NCI-H748 (cell line): ENCODE data around the gene MAML3.

Experiments used
- DNase-seq: peaks from one replicate; lab custom pipeline; 2025; ENCODE audit not compliant: unreplicated experiment; lab: John Stamatoyannopoulos, UW

The MAML3 gene

DNA sequence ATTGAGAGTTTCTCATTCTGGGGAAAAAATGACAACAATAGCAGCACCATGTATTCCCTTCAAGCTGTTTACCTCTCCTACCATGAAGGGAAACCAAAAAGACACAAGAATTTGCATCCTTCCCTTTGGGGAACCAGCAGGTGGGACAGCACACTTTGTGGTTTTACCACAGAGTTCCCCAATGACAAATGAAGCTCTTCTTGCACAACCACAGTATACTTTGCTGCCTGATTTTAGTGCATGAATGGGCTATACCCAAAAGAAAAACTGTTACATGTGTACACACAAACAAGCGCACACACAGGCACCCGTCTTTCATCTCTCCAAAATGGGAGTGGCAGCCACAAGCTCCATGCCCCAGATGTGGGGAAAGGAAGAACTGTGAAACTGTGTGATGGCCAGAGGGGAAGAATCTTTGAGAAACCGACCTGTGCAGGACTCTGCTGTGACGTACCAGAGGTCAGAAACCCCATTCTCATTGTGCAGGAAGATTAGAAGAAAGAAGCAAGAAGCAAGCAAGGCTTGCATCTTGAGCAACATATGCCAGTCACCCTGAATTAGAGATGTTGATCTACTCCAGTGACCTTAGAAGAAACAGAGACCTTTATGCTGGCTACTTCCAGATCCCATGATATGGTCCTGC lies 2.7 kb upstream of the MAML3 start:
- DNase-seq: no peak

DNA sequence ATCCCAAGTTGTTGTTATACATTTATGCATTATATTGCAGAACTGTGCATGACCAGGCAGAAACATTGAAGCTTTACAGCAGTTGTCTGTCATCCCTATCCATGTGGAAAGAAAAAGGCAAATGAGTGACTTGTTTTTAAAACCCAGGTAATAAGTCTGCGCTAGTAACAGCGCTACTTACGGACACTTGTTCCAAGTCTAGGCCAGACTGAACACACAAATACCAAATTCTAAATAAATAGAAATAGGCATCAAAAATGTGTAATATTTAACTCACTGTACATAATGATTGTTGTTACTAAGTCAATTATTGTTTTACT lies 548 bp upstream of the MAML3 start:
- no peak for DNase-seq

DNA sequence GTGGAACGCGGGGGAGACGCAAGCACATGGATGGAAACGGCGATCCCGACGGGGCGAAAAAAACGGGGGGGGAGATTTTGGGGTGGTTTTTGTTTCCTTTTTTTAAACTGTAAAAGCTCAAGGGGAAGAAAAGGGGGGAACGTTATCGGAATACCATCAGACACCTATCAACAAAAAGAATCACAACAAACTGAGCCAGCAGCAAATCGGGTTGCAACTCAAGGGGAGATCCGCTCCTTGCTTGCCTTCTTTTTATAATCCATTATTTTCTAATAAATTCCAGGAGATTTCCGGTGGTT lies 616 bp downstream of the MAML3 start:
- DNase-seq: no peak

DNA sequence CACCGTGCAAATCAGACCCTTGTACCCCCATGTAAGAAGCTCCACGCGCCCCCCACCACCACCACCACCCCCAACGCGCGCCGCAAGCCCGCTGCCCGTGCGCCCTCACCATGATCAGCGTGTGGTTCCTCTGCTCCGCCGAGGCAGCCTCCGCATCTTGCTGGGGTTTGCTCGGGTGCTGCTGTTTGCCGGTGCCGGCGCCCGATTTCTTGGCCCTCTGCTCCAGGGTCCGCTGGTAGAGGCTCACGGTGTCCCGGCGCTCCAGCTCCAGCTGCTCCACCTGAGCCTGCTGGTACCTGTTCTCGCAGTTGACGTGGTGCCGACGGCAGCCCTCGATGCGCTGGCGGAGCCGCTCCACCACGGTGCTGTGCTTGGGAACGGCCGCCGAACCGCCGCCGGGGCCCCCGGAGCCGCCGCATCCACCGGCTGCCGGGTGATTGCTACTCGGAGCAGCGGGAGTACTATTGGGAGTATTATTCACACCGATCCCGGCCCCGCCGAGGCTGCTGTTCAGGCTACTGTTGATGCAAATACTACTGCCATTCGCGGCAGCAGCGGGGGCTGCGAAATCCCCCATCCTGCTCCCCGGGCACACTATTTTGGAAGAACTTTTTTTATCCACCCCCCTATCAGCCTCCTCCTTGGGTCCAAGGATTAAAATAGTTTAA lies 1.1 kb downstream of the MAML3 start:
- DNase-seq: peak; percentile 69

DNA sequence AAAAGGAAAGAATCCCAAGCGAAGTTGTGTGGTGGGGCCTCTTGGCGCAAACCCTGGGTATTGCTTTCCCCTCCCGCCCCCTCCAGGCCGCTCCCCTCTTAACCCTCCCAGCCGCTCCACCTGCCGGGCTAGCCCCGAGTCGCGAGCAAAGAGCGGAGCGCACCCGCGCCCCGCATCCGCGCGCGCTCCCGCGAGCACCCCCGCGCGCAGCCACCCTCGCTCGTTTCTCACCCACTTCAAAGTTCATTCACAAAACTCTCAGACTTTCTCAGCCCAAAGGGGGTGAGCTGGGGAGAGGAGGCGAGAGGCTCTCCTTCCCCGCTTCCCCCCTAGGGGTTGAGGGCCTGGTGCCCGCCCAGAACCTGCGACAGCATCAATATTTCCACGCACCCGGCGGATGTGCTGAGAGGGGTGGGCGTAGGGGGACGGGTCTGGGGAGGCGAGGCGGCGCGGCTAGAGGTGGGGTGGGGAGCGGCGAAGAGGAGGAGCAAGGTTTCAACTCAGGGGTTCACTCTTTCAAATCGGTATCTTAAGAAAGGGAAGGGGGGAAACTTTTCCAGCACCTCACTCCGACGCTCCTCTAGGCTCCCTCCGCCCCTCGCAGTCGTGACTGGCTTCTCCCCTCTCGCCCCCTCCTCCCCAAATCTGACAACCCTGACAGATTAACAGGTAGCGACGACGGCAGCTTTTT lies 1.8 kb downstream of the MAML3 start:
- DNase-seq: peak; percentile 84

DNA sequence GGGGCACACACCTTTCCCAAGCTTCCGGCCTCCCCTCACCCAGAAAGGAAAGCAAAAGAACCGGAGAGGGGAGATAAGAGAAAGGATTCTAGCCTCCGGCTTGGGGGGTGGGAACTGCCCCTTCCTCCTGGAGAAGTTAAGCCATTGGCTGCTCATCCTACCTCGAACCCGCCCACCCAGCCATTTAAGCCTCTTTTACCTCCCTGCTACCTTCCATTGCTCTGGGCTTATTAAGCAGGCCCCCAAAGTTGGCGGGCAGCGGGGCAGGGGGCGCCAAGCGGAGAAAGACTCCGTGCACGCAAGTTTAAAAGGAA lies 2.3 kb downstream of the MAML3 start:
- DNase-seq: peak; percentile 96

DNA sequence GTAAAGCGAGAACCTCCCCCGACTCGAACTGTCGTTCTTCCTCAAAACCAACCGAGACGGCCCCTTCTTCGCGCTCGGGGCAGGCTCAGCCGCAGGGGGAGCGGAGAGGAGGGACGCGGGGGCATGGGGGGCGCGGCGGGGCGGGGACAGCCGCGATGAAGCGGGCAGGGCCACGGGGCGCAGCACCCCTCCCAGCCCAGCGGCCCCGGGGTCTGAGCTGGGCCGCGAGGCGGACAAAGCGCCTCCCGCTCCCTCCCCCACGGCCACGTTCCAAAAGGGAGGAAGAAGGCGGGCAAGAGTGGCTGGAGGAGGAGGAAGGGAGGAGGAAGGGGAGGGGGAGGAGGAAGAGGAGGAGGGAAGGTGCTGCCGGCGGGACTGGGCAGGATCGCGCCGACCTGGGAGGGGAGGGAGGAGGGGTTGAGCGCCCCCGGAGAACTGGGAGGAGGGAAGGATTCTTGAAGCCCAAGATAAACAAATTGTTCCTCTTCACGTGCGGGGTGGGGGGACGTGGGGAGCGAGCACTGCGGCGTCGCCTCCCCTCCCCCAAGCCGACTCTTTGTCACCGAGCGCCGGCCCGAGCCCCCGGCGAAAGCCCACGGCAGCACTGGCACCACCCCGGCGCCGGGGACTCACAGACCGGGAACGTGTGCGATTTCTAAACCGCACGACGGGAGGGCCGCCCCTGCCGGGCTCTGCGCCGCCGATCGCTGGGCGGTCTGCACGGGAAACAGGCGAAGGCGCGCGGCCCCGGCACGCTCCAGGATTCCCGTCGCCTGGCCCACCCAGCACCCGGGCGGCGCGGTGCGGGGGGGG lies 2.9 kb downstream of the MAML3 start:
- DNase-seq: peak; percentile 94

DNA sequence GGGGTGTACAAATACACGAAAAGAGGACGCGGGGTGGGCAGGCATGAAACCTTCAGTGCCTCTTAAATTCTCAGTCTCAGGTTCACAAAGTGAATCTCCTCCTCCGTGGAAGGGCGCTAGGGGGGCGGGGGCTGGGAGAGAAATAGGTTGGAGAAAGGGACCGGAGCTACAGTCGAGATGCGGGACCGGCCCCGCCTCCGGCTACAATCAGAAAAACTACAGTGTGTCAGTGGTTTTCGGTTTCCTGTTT lies 3.4 kb downstream of the MAML3 start:
- no peak for DNase-seq

DNA sequence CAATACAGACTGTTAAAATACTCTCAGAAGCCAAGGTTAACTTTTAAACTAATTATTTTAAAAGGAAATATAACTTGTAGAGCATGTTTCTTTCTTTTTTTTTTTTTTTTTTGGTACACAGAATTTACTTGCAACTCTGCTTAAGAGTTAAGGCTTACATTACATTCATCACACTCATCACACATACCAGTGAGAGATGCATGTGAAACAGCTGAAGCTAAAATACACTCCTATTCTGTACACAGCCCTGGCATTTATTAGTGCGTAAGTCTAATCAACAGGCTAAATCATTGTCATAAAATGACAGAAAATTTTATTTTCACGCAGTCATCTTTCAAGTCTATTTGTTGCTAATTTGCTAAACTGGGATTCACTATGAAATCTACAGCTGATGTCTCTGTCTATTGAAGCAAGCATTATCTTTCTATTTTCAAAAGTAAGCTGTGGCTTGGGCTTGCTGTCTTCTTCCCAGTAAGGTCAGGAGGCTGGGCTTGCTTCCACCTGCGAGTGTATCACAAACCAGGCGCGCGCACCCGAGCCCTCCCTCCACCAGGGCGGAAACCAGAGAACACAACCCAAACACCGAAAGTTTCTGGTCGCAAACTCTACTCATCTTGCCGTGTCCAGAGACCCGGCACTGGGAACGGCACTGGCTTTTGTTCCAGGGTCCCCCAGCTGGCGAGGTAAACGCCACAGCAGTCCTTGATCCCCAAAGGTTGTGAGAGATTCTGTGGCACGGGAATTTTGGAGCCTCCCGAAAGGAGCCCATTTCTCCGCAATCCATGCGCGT lies 3.9 kb downstream of the MAML3 start:
- DNase-seq: peak; percentile 83

DNA sequence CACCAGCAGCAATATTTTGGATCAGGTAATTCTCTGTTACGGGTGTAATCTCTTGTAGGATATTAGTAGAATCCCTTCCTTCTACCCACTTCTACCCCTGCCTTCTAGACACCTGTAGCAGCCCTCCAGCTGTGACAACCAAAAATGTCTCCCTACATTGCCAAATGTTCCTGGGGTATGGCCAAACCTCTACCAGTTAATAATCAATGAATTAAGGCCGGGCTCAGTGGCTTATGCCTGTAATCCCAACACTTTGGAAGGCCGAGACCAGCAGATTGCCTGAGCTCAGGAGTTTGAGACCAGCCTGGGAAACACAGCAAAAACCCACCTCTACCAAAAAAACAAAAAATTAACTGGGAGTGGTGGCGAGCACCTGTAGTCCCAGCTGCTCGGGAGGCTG lies 9.9 kb downstream of the MAML3 start:
- no peak for DNase-seq

DNA sequence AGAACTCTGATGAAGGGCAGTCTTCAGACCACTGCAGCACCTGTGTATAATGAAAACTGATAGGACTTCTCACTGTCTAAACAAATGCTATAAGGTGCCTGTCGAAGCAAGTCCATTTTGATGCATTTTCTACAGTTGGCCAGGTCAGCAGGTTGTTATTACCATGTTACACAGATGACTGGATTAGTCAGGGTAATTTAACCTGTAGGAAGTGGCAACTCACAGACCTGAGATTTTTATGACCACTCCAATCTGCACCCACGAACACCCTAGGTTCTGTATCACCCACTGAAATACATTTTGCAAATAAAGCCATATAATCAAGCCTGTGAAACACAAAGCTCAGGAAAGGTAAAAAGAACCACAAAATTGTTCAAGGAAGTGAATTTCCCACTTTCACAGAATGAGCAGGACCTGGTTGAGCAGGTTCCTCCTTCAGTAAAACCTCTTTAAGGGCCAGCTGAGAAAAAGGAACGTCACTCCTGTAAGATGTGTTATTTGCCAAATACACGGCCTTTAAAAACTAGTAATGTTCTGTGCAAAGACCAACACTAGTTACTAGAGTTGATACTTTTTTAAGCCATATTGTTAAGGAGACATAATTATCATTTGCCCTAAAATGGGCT lies 12.7 kb downstream of the MAML3 start:
- no peak for DNase-seq

DNA sequence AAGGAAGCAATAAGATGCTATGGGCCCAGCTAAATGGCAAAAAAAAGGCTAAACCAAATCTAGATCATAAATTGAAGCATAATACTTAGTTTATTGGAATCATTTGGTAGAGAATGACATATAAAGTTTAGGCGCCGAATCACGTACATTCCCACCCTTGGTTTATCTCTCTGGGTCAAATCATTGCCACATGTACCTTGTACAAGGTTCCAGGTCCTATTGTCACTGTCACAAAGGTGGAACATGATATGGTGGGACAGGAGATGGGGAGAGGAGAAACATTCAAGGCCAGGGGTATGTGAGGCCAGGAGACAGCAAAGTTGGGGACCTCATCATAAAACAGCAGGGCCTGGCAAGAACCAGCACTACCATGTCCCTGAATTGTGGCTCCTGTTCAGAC lies 13.4 kb downstream of the MAML3 start:
- DNase-seq: no peak

DNA sequence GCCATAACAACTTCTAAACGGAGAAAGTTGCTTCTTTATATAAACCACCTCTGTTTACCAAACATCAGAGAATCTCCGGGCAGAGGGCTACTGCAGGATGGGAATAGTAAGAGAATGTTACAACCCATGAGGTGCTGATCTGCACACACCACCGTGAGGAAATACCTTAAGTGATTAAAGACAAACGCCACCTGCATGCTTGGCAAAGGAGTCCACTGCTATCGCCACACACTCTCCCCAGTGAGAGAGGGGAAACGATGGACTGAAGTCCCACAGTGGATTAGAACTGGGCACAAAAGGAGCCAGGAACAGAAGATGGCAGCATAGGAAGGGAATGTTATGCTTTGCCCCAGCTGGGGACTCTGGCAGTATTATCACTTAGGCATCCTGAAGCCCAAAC lies 15.6 kb downstream of the MAML3 start:
- no peak for DNase-seq

DNA sequence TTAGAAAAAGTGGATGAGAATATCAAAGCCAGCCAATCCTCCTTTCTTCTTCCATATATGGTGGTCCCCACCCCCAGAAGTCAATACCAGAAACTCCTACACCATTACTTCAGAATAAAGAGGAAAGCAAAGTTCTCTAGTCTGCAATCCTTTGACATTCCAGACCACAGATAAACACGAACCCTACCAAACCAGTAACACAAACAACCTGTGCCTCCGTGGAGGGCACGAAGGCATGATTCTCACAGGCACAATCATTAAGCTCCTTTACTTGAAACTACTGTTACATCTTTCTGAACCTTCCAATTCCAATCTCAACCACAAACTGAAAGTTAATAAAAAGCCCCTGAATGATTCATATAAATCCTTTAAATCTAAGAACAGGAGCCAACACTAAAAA lies 16.3 kb downstream of the MAML3 start:
- DNase-seq: no peak

DNA sequence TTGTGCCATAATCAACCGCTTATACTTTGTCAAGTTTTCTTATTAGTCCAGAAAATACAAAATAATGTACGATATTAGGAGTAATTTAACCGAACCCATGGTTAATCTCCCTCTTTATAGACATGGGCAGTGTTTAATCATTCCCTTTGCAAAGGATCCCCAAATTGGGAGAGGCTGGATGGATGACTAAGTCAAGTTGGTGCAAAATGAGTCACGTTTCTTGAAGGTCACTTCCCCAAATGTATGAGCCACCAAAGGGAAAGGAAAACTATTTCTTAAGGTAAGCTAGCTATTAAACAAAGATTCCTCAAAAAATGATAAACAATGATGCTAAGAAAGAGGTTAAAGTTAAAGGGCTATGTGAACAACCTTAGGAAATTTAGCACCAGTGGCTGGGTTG lies 17.5 kb downstream of the MAML3 start:
- no peak for DNase-seq

DNA sequence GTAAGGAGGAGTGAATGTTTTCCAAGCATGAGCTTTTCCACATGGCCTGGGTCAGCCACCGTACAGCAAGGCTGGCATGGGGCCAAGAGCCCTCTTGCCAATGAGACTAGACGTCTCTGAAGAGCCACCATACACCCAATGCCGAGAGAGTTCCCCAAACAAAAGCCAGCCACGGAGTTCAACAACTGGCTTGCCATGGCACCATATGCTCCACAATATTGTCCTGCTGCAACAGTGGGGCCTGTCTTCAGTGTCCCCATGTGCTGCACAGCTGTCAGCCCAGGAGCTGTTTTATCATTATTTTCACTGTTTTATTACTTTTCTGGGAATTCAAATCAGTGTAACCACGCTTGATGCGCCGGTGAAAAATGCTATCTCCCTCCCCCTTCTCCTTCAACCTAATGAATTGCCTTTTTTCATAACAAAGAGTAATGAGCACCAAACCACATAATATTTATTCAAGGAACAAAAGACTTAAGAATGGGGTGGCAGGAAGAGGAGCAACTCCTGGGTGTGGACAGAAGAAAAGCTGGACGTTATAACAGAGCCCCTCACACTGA lies 18.4 kb downstream of the MAML3 start:
- peak; percentile 92 for DNase-seq

DNA sequence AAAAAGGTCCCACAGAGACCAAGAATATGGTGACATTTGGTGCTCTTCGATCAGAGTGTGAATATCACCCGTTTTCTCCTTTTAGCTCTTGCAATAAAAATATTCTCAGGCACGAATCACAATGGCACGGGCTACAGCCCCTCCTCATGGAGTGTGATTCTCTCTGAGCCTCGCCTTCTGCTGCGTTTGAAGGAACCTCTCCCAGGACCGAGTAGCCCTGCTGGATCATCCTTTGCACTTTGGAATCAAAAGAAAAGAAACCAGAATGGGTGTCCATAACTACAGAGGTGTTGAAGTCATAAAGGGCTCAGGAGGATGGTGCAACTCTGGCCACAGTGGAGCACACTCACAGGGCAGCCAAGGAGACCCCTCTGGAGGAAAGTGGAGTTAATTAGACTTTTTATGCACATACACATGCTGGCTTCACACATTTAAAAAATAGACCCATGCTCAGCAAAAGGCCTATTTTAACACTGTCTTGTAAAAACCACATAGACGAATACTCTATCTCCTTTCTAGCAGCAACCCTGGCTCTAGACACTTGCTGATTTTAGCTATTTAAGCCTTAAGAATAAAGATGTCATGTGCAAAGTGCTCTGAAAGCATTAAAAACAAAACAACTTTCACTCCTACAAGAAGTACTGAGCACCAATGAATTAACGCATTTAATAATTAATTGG lies 19.1 kb downstream of the MAML3 start:
- no peak for DNase-seq

DNA sequence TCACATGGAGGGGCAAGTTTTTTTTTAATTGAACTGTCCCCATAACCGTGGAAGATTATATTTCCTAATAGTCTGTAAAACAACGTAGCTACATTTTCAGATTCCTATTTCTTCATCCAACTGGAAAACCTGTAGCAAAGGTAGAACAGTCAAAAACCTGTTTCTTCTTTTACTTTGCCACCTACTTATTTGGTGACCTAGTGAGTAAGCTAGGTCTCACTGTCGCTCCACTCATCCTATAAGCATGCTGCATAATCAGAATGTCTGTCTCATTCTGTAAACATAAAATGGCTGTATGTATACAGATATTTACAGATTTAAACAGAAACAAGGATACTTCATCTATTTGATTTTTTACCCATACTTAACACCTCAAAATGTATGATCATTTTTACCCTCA lies 20.4 kb downstream of the MAML3 start:
- no peak for DNase-seq

DNA sequence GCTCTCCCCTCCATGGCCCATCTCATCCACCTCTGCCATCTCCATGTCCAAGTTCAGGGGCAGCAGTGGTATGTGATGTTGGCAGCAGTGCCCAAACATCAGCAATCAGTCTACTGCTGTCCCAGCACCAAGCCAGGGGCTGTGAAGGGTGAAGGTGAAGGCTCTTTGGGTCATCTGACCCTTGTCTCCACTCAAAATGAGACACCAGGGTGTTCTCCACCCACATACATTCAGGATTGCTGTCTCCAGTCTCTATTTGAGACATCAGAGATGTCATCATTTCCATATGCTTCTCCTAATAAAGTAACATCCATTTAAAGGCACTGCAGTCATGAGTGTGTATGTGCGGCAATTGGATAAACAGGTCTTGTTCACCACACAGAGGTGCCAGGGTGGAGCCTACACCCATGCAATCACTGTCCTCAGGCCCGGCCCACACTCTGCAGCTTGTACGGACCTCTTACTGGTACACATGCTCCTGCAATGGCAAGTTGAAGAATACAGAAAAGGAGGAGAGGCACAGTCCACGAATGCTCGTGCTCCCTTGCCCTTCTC lies 22.2 kb downstream of the MAML3 start:
- no peak for DNase-seq

DNA sequence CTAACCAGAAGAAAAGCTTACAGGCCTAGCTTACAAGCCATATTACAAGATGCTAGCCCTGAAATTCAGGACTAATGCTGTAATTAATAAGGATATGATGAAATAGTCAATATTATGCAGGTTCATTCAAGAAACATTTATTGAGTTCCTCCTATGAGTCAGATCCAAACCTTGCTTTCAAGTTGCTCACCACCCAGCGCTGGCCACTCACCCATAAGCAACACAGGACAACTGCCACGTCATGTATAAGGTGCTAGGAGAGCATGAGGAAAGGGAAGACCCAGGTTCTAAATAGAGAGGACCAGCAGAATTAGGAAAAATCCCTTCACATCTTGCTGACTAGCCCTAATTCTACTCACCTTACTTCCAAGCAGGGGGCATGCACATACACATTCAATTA lies 23.3 kb downstream of the MAML3 start:
- no peak for DNase-seq
